B cell (primary cell): ENCODE results near the gene MAP3K9.

Experiments used
- EZH2 ChIP-seq: IDR thresholded peaks from 2 replicates; pipeline ENCODE4 v1.6.1; 2012; ENCODE audit warnings: borderline replicate concordance, low read depth, mild to moderate bottlenecking, moderate library complexity, low read length; ENCODE audit not compliant: insufficient read depth, poor library complexity, severe bottlenecking
- TF ChIP-seq, protein P1 (sequence below): fragments of 200-600 bp; IDR thresholded peaks from one replicate; pipeline ENCODE4 v1.8.0; 2022; ENCODE audit warnings: antibody characterized with exemption, mild to moderate bottlenecking

DNA sequence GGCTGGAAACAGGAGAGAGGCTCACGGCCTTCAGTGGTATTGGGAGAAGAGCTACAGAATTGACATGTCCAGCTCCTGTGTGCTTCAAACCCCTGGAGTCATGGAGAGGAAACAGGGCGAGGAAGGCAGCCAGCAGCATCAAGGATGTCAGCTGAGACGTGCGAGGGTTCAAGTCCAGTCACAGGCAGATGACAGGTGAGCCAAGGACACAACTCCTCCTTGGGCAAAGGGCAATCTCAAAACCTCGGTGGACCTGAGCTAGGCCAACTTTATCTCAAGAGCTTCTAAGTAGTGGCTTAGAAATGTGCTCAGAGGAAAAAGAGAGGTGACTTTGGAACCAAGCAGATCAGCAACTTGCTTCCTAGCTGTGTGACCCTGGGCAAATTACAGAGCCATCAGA is 86.0 kb downstream of the MAP3K9 start:
- TF ChIP-seq, protein P1, sequence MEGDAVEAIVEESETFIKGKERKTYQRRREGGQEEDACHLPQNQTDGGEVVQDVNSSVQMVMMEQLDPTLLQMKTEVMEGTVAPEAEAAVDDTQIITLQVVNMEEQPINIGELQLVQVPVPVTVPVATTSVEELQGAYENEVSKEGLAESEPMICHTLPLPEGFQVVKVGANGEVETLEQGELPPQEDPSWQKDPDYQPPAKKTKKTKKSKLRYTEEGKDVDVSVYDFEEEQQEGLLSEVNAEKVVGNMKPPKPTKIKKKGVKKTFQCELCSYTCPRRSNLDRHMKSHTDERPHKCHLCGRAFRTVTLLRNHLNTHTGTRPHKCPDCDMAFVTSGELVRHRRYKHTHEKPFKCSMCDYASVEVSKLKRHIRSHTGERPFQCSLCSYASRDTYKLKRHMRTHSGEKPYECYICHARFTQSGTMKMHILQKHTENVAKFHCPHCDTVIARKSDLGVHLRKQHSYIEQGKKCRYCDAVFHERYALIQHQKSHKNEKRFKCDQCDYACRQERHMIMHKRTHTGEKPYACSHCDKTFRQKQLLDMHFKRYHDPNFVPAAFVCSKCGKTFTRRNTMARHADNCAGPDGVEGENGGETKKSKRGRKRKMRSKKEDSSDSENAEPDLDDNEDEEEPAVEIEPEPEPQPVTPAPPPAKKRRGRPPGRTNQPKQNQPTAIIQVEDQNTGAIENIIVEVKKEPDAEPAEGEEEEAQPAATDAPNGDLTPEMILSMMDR, result no peak
- no peak for TF ChIP-seq EZH2
